SK-N-SH treated with all-trans-retinoic acid at 6 μM for 48 hours (cell line): Measurements from ENCODE around the gene GLDC.

Experiments
- ATAC-seq: fragments of 200-7000 bp; cut with Tn5 transposase; 3 replicates; pipeline ENCODE4 v1.9.1; 2020; ENCODE audit warnings: mild to moderate bottlenecking, moderate library complexity
- ARNTL ChIP-seq: fragments of 450-650 bp; formaldehyde crosslinking; IDR thresholded peaks from 2 replicates; pipeline ENCODE4 v1.5.0; 2020; ENCODE audit warnings: low read depth, mild to moderate bottlenecking, moderate library complexity, borderline replicate concordance
- BACH2 ChIP-seq: fragments of 250-450 bp; sonication (Bioruptor Pico); IDR thresholded peaks from 2 replicates; pipeline ENCODE4 v1.9.0; 2021; ENCODE audit warnings: mild to moderate bottlenecking, borderline replicate concordance
- CSDC2 ChIP-seq: fragments of 250-450 bp; sonication (Bioruptor Pico); IDR thresholded peaks from 2 replicates; pipeline ENCODE4 v1.5.0; 2020; ENCODE audit warnings: mild to moderate bottlenecking, moderate library complexity
- CSRNP3 ChIP-seq: fragments of 250-450 bp; sonication (Bioruptor Pico); IDR thresholded peaks from 2 replicates; pipeline ENCODE4 v1.5.1; 2021; ENCODE audit warnings: mild to moderate bottlenecking, moderate library complexity
- ESRRG ChIP-seq: fragments of 250-450 bp; sonication (Bioruptor Pico); IDR thresholded peaks from 2 replicates; pipeline ENCODE4 v1.6.1; 2021; ENCODE audit warnings: mild to moderate bottlenecking
- GLIS3 ChIP-seq: fragments of 250-450 bp; sonication (Bioruptor Pico); IDR thresholded peaks from 2 replicates; pipeline ENCODE4 v1.5.0; 2020; ENCODE audit warnings: mild to moderate bottlenecking, moderate library complexity
- ISL1 ChIP-seq: fragments of 250-450 bp; sonication (Bioruptor Pico); IDR thresholded peaks from 2 replicates; pipeline ENCODE4 v2.1.2; 2022; ENCODE audit warnings: mild to moderate bottlenecking, moderate library complexity
- OSR1 ChIP-seq: fragments of 250-450 bp; sonication (Bioruptor Pico); IDR thresholded peaks from 2 replicates; pipeline ENCODE4 v1.8.0; 2022; ENCODE audit warnings: moderate library complexity, mild to moderate bottlenecking, inconsistent platforms
- RARB ChIP-seq: fragments of 250-450 bp; sonication (Bioruptor Pico); IDR thresholded peaks from 2 replicates; pipeline ENCODE4 v1.8.0; 2021; ENCODE audit warnings: mild to moderate bottlenecking, moderate library complexity
- SNAI2 ChIP-seq: fragments of 250-450 bp; sonication (Bioruptor Pico); IDR thresholded peaks from 2 replicates; pipeline ENCODE4 v1.5.0; 2020; ENCODE audit warnings: mild to moderate bottlenecking, moderate library complexity
- TCF4 ChIP-seq: fragments of 250-450 bp; sonication (Bioruptor Pico); IDR thresholded peaks from 2 replicates; pipeline ENCODE4 v1.8.0; 2021; ENCODE audit warnings: mild to moderate bottlenecking, moderate library complexity, borderline replicate concordance
- TOX ChIP-seq: fragments of 250-450 bp; sonication (Bioruptor Pico); IDR thresholded peaks from 2 replicates; pipeline ENCODE4 v1.8.0; 2021; ENCODE audit warnings: mild to moderate bottlenecking, moderate library complexity, borderline replicate concordance
- TSHZ2 ChIP-seq: fragments of 250-450 bp; sonication (Bioruptor Pico); IDR thresholded peaks from 2 replicates; pipeline ENCODE4 v1.5.0; 2020; ENCODE audit warnings: mild to moderate bottlenecking, moderate library complexity
- ZC3H10 ChIP-seq: fragments of 250-450 bp; sonication (Bioruptor Pico); IDR thresholded peaks from 2 replicates; pipeline ENCODE4 v1.5.1; 2021; ENCODE audit warnings: mild to moderate bottlenecking, moderate library complexity
- ZFP3 ChIP-seq: fragments of 250-450 bp; sonication (Bioruptor Pico); IDR thresholded peaks from 2 replicates; pipeline ENCODE4 v1.5.0; 2020; ENCODE audit warnings: mild to moderate bottlenecking, moderate library complexity
- ZFP30 ChIP-seq: fragments of 450-650 bp; formaldehyde crosslinking; IDR thresholded peaks from 2 replicates; pipeline ENCODE4 v1.5.0; 2022; ENCODE audit warnings: mild to moderate bottlenecking, moderate library complexity
- ZNF70 ChIP-seq: fragments of 450-650 bp; formaldehyde crosslinking; IDR thresholded peaks from 2 replicates; pipeline ENCODE4 v1.5.0; 2020; ENCODE audit warnings: mild to moderate bottlenecking, moderate library complexity
- ZNF8 ChIP-seq: fragments of 450-650 bp; formaldehyde crosslinking; IDR thresholded peaks from 2 replicates; pipeline ENCODE4 v1.5.0; 2020; ENCODE audit warnings: mild to moderate bottlenecking, moderate library complexity
- TF ChIP-seq, protein P1 (sequence below): fragments of 250-450 bp; sonication (Bioruptor Pico); IDR thresholded peaks from 2 replicates; pipeline ENCODE4 v1.8.0; 2020; ENCODE audit warnings: mild to moderate bottlenecking, moderate library complexity, borderline replicate concordance

The GLDC gene

GRCh38 chr9:6689893-6690674 lies 44.6 kb upstream of the GLDC start (continued):
- TF ChIP-seq ZFP30 (CRISPR knock-in tag) (no peak), SNAI2 (CRISPR knock-in tag) (no peak), ZNF70 (no peak), TSHZ2 (CRISPR knock-in tag) (no peak), ISL1 (CRISPR knock-in tag) (no peak)
- TF ChIP-seq, all 23 proteins: peak for 0

DNA sequence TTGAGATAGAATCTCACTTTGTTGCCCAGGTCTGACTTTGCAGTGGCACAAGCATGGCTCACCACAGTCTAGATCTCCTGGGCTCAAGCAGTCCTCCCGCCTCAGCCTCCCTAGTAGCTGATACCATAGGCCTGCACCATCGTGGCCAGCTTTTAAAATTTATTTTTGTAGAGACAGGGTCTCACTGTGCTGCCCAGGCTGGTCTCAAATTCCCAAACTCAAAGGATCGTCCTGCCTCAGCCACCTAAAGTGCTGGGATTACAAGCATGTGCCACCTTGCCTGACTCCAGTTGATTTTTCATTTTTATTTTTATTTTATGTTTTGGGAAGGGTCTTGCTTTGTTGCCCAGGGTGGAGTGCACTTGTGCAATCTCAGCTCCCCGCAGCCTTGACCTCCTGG lies 41.7 kb upstream of the GLDC start:
- no peak for ATAC-seq
- TF ChIP-seq ARNTL, result no peak

DNA sequence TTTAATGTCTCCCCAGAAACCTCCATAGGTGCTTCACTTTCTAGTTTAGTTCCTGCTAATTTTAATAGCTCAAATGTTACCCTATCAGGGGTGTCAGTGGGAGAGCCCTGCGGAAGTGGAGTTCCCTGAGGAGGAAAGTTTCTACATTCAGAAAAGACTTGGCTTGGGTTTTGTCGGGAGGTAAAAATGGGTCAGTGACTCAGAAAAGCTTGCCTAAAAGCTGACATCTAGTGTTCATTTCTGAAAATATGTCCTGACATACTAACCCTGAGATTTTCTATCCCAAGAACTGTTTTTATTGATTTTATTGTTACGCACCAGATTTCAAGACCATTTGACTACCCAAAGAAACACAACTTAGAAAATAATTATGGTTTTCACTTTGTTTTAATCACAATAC lies 40.9 kb upstream of the GLDC start:
- TF ChIP-seq GLIS3 (CRISPR knock-in tag), result no peak
- no peak for TF ChIP-seq TOX (CRISPR knock-in tag)
- no peak for TF ChIP-seq ZNF70
- no peak for TF ChIP-seq TSHZ2 (CRISPR knock-in tag)
- no peak for TF ChIP-seq BACH2 (CRISPR knock-in tag)
- TF ChIP-seq ARNTL, result no peak
- no peak for TF ChIP-seq OSR1 (CRISPR knock-in tag)
- no peak for TF ChIP-seq SNAI2 (CRISPR knock-in tag)
- no peak for TF ChIP-seq ZC3H10 (CRISPR knock-in tag)
- no peak for TF ChIP-seq ZFP30 (CRISPR knock-in tag)
- no peak for TF ChIP-seq ZFP3 (CRISPR knock-in tag)
- TF ChIP-seq ISL1 (CRISPR knock-in tag), result no peak
- no peak for TF ChIP-seq CSRNP3 (CRISPR knock-in tag)
- no peak for TF ChIP-seq ZNF8 (CRISPR knock-in tag)
- no peak for TF ChIP-seq TCF4 (CRISPR knock-in tag)
- TF ChIP-seq, all 23 proteins: peak for 0
- no peak for ATAC-seq

DNA sequence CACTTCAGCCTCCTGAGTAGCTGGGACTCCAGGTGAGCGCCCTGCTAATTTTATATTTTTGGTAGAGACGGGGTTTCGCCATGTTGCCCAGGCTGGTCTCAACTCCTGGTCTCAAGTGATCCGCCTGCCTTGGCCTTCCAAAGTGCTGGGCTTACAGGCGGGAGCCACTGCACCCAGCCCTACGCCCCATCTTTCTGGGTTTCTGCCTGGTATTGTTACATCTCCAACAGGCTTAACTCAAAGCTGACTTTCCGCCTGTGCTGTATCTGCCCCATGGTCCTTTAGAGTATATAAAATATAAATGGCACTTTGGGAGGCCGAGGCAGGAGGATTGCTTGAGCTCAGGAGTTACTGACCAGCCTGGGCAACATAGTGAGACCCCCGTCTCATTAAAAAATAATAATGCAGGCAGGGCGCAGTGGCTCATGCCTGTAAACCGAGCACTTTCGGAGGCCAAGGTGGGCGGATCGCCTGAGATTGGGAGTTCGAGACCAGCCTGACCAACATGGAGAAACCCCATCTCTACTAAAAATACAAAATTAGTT lies 36.5 kb upstream of the GLDC start:
- peak; percentile 21 for ATAC-seq
- TF ChIP-seq ZC3H10 (CRISPR knock-in tag), result no peak
- no peak for TF ChIP-seq RARB (CRISPR knock-in tag)
- TF ChIP-seq OSR1 (CRISPR knock-in tag), result no peak
- no peak for TF ChIP-seq SNAI2 (CRISPR knock-in tag)

DNA sequence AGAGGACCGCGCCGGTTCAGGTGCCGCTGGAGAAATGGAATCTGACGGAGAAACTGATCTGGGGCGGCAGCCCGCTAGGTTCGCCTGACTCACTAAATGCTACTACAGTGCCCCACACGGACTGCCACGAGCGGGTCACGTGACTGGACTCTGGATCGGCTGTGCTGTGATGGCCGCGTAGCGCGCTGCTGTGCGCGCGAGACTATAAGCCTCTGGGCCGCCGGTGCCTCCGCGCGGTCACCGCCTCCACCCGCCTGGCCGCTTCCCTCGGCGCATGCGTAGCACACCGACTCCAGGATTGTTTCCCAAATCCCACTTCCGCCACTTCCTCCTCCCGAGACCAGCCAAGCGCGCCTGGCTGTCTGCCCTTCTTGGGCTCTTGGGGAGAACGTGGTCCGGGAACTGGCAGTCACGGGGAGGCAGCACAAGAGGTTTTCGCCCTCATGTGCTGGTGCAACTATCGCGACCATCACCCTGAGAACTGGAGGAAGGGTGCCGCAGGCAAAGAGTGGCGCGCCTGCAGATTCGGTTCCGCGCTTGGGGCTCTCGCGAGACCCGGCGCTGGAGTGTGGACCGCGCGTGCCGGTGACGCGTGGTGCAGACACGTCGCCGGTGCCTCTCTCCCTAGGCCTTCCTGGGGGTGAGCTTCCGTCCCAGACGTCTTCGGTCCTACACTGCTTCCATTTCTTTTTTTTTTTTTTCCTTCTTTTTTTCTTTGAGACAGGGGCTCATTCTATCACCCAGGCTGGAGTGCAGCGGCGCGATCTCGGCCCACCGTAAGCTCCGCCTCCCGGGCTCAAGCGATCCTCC lies 35.8 kb upstream of the GLDC start:
- ATAC-seq, result peak; percentile 96
- no peak for TF ChIP-seq GLIS3 (CRISPR knock-in tag)
- TF ChIP-seq ESRRG (CRISPR knock-in tag), result no peak
- TF ChIP-seq TOX (CRISPR knock-in tag), result no peak
- TF ChIP-seq, protein P1, sequence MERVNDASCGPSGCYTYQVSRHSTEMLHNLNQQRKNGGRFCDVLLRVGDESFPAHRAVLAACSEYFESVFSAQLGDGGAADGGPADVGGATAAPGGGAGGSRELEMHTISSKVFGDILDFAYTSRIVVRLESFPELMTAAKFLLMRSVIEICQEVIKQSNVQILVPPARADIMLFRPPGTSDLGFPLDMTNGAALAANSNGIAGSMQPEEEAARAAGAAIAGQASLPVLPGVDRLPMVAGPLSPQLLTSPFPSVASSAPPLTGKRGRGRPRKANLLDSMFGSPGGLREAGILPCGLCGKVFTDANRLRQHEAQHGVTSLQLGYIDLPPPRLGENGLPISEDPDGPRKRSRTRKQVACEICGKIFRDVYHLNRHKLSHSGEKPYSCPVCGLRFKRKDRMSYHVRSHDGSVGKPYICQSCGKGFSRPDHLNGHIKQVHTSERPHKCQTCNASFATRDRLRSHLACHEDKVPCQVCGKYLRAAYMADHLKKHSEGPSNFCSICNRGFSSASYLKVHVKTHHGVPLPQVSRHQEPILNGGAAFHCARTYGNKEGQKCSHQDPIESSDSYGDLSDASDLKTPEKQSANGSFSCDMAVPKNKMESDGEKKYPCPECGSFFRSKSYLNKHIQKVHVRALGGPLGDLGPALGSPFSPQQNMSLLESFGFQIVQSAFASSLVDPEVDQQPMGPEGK (CRISPR knock-in tag), result no peak
- TF ChIP-seq ZNF70, result no peak; the same call in 1 of the 2 replicates
- TF ChIP-seq CSDC2 (CRISPR knock-in tag), result peak; percentile 89
- TF ChIP-seq CSRNP3 (CRISPR knock-in tag), result no peak
- 0 out of 2 replicates have a peak, but pooled peaks have one; percentile 45 for TF ChIP-seq ZFP3 (CRISPR knock-in tag)
- TF ChIP-seq OSR1 (CRISPR knock-in tag), result no peak
- peak; percentile 83; the same call in 1 of the 2 replicates for TF ChIP-seq ARNTL
